Left kidney (tissue), 2 donors: ENCODE results near the gene CAST. TPM values are rescaled to one million over a fixed set of nuclear protein-coding genes. Genes with fewer than 3 reads are reported as not detected.

Source experiments
- DNase-seq: peaks from one replicate; pipeline ENCODE4 v3.0.0-alpha.2; 2013
- polyA plus RNA-seq: library from polyadenylated mRNA; unstranded; fragments of 120-200 nt; gene quantifications from one replicate; pipeline ENCODE4 v1.2.1, GENCODE V29; 2013; ENCODE audit not compliant: insufficient read length

The CAST gene
- polyA plus RNA-seq, 1 donor: 138 TPM

- DNase-seq: no peak
These were observed 47.1 kb downstream of the CAST start for GRCh38 chr5:96709152-96709821.

GRCh38 chr5:96712100-96712746 lies 50.0 kb downstream of the CAST start:
- no peak for DNase-seq

- DNase-seq: no peak
These were observed 52.3 kb downstream of the CAST start for GRCh38 chr5:96714450-96714849.

- DNase-seq: peak; percentile 46
These were observed 52.8 kb downstream of the CAST start for GRCh38 chr5:96714951-96715451.

GRCh38 chr5:96716007-96716406 lies 53.8 kb downstream of the CAST start:
- no peak for DNase-seq

- DNase-seq: no peak
These were observed 54.5 kb downstream of the CAST start for GRCh38 chr5:96716716-96717115.

GRCh38 chr5:96717874-96718273 lies 55.7 kb downstream of the CAST start:
- DNase-seq: no peak

GRCh38 chr5:96718635-96719077 lies 56.5 kb downstream of the CAST start:
- DNase-seq: no peak

- DNase-seq: no peak
These were observed 58.2 kb downstream of the CAST start for GRCh38 chr5:96720408-96720807.

GRCh38 chr5:96721351-96721977 lies 59.3 kb downstream of the CAST start:
- DNase-seq: no peak

GRCh38 chr5:96725257-96725656 lies 63.1 kb downstream of the CAST start:
- no peak for DNase-seq

- DNase-seq: no peak
These were observed 64.6 kb downstream of the CAST start for GRCh38 chr5:96726802-96727201.

- DNase-seq: no peak
These were observed 67.0 kb downstream of the CAST start for GRCh38 chr5:96729156-96729555.

GRCh38 chr5:96730586-96730985 lies 68.4 kb downstream of the CAST start:
- DNase-seq: no peak

- no peak for DNase-seq
These were observed 71.8 kb downstream of the CAST start for GRCh38 chr5:96733771-96734500.

- DNase-seq: no peak
These were observed 72.7 kb downstream of the CAST start for GRCh38 chr5:96734871-96735325.

- DNase-seq: no peak
These were observed 74.8 kb downstream of the CAST start for GRCh38 chr5:96736937-96737336.

GRCh38 chr5:96741106-96741505 lies 78.9 kb downstream of the CAST start:
- DNase-seq: no peak

GRCh38 chr5:96741891-96742309 lies 79.7 kb downstream of the CAST start:
- DNase-seq: no peak

- peak; percentile 57 for DNase-seq
These were observed 80.4 kb downstream of the CAST start for GRCh38 chr5:96742538-96742937.

- no peak for DNase-seq
These were observed 81.0 kb downstream of the CAST start for GRCh38 chr5:96743065-96743768.

GRCh38 chr5:96743805-96744204 lies 81.6 kb downstream of the CAST start:
- no peak for DNase-seq
